Fibroblast of skin of left quadriceps (primary cell): Measurements from ENCODE around the gene AFAP1.

Experiments used
- DNase-seq, 2 experiments: peaks; one replicate each; pipeline ENCODE4 v3.0.0-alpha.2; 2013; ENCODE audit warnings: low read depth in 2 of 2

AFAP1 gene

GRCh38 chr4:7967501-7968261 is 28.0 kb upstream of the AFAP1 start:
- no peak for DNase-seq

GRCh38 chr4:7967063-7967440 is 27.4 kb upstream of the AFAP1 start:
- no peak for DNase-seq

- no peak for DNase-seq
Measured at GRCh38 chr4:7966281-7967062, 26.8 kb upstream of the AFAP1 start.

GRCh38 chr4:7964890-7965662 is 25.4 kb upstream of the AFAP1 start:
- DNase-seq: peak in 1 of 2 experiments; percentile 45

- no peak for DNase-seq
Measured at GRCh38 chr4:7964459-7964858, 24.8 kb upstream of the AFAP1 start.

- DNase-seq: no peak
Measured at GRCh38 chr4:7963691-7964090, 24.0 kb upstream of the AFAP1 start.

GRCh38 chr4:7962609-7963508 is 23.2 kb upstream of the AFAP1 start:
- no peak for DNase-seq

GRCh38 chr4:7960790-7961655 is 21.4 kb upstream of the AFAP1 start:
- DNase-seq: peak; percentile 99

GRCh38 chr4:7960017-7960789 is 20.5 kb upstream of the AFAP1 start:
- DNase-seq: no peak

- no peak for DNase-seq
Measured at GRCh38 chr4:7959078-7959477, 19.4 kb upstream of the AFAP1 start.

- DNase-seq: no peak
Measured at GRCh38 chr4:7956934-7957656, 17.4 kb upstream of the AFAP1 start.

GRCh38 chr4:7956270-7956808 is 16.7 kb upstream of the AFAP1 start:
- DNase-seq: no peak

GRCh38 chr4:7955393-7955792 is 15.7 kb upstream of the AFAP1 start:
- DNase-seq: no peak

GRCh38 chr4:7952615-7953014 is 13.0 kb upstream of the AFAP1 start:
- DNase-seq: no peak

GRCh38 chr4:7950301-7951092 is 10.8 kb upstream of the AFAP1 start:
- DNase-seq: no peak

GRCh38 chr4:7949759-7950158 is 10.1 kb upstream of the AFAP1 start:
- DNase-seq: no peak

GRCh38 chr4:7947927-7948326 is 8.3 kb upstream of the AFAP1 start:
- DNase-seq: no peak
